ENCODE measurements around the gene CRYL1. TPM values are rescaled to one million over a fixed set of nuclear protein-coding genes. Genes with fewer than 3 reads are reported as not detected.
A peak's percentile ranks its signal among the peaks of the same experiment; 100 is the strongest.

The CRYL1 gene
- total and polyA plus RNA-seq, 2 experiments from 2014 or later = 41.6 to 43.6 TPM

DNA sequence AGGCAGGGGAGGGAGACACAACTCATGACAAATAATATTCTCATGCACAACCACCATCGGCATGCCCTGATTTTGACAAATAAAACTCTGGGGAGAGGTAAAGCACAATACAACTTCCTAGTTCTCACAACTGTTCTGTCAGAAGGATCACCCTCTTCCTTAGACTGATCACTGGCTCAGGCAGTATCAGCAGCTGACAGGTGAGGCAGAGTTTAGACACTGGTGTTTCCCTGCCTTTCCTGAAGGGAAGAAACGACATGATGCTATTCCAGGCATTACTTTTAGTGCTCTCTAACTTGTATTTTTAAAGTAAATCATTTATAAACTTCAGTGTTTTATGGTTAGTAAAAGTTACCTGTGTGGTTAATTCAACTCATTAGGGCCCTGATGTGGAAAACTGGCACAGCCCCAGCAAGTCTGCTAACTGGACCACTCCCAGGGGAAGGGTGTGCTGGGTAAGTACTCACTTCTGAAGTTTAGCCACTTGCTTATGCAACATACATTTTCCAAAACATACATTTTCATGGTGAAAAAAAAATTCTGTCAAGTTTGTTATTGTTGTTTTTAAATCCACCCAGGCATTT, 82.8 kb downstream of the CRYL1 start:
- Histone ChIP-seq H3K36me3 (no peaks in the 10 kb centered on the region), H3K9me3 (ENCODE audit: low read depth) (no peaks in the 10 kb centered on the region), H3K27me3 (no peaks in the 10 kb centered on the region), H3K27ac (no peak overlapping the region), H3K4me3 (no peak overlapping the region), H3K4me1 (ENCODE audit: low read depth) (peaks cover 3% of the 10 kb centered on the region)
- no peak for DNase-seq (ENCODE audit: low read depth in 1 of 2, low spot score in 1 of 2)
- TF ChIP-seq, protein P1, sequence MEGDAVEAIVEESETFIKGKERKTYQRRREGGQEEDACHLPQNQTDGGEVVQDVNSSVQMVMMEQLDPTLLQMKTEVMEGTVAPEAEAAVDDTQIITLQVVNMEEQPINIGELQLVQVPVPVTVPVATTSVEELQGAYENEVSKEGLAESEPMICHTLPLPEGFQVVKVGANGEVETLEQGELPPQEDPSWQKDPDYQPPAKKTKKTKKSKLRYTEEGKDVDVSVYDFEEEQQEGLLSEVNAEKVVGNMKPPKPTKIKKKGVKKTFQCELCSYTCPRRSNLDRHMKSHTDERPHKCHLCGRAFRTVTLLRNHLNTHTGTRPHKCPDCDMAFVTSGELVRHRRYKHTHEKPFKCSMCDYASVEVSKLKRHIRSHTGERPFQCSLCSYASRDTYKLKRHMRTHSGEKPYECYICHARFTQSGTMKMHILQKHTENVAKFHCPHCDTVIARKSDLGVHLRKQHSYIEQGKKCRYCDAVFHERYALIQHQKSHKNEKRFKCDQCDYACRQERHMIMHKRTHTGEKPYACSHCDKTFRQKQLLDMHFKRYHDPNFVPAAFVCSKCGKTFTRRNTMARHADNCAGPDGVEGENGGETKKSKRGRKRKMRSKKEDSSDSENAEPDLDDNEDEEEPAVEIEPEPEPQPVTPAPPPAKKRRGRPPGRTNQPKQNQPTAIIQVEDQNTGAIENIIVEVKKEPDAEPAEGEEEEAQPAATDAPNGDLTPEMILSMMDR (IDR thresholded peaks at IDR 0.05; ENCODE audit: low read depth, low read length) = no peak

- DNase-seq (ENCODE audit: low read depth in 1 of 2, low spot score in 1 of 2) = no peak
- no peak overlapping the region for H3K4me3 ChIP-seq
- H3K9me3 ChIP-seq (ENCODE audit: low read depth) = no peaks in the 10 kb centered on the region
- no peaks in the 10 kb centered on the region for H3K27me3 ChIP-seq
- no peak overlapping the region for H3K27ac ChIP-seq
- H3K36me3 ChIP-seq = no peaks in the 10 kb centered on the region
- TF ChIP-seq, protein P1 (IDR thresholded peaks at IDR 0.05; ENCODE audit: low read depth, low read length) = no peak
- peaks cover 3% of the 10 kb centered on the region for H3K4me1 ChIP-seq (ENCODE audit: low read depth)
Measured at GRCh38 chr13:20442375-20442774, 83.3 kb downstream of the CRYL1 start.

GRCh38 chr13:20441879-20442278, 83.8 kb downstream of the CRYL1 start:
- TF ChIP-seq, protein P1 (IDR thresholded peaks at IDR 0.05; ENCODE audit: low read depth, low read length) = no peak
- no peak overlapping the region for H3K27ac ChIP-seq
- DNase-seq (ENCODE audit: low read depth in 1 of 2, low spot score in 1 of 2) = peak in 1 of 2 donors; percentile 73

GRCh38 chr13:20441056-20441455, 84.6 kb downstream of the CRYL1 start:
- H3K4me3 ChIP-seq = no peak overlapping the region
- no peaks in the 10 kb centered on the region for H3K36me3 ChIP-seq
- DNase-seq (ENCODE audit: low read depth in 1 of 2, low spot score in 1 of 2) = no peak
- H3K27me3 ChIP-seq = no peaks in the 10 kb centered on the region
- peaks cover 3% of the 10 kb centered on the region for H3K4me1 ChIP-seq (ENCODE audit: low read depth)
- TF ChIP-seq, protein P1 (IDR thresholded peaks at IDR 0.05; ENCODE audit: low read depth, low read length) = no peak
- no peaks in the 10 kb centered on the region for H3K9me3 ChIP-seq (ENCODE audit: low read depth)
- H3K27ac ChIP-seq = no peak overlapping the region

More at GRCh38 chr13:20441879-20442278, 83.8 kb downstream of the CRYL1 start:
- H3K9me3 ChIP-seq (ENCODE audit: low read depth) = no peaks in the 10 kb centered on the region
- H3K4me1 ChIP-seq (ENCODE audit: low read depth) = peaks cover 3% of the 10 kb centered on the region
- H3K36me3 ChIP-seq = no peaks in the 10 kb centered on the region
- H3K27me3 ChIP-seq = no peaks in the 10 kb centered on the region
- H3K4me3 ChIP-seq = no peak overlapping the region

- peak in 1 of 2 donors; percentile 52 for DNase-seq (ENCODE audit: low read depth in 1 of 2, low spot score in 1 of 2)
- TF ChIP-seq, protein P1 (IDR thresholded peaks at IDR 0.05; ENCODE audit: low read depth, low read length) = no peak
- Histone ChIP-seq H3K27me3 (no peaks in the 10 kb centered on the region), H3K4me1 (ENCODE audit: low read depth) (peaks cover 3% of the 10 kb centered on the region), H3K27ac (no peak overlapping the region), H3K36me3 (no peaks in the 10 kb centered on the region), H3K4me3 (no peak overlapping the region), H3K9me3 (ENCODE audit: low read depth) (no peaks in the 10 kb centered on the region)
Measured at GRCh38 chr13:20439261-20439660, 86.4 kb downstream of the CRYL1 start.

Data from cardiac muscle cell (in vitro differentiated cells and primary cell).